Measurements from ENCODE around the gene TWIST2.

The TWIST2 gene

GRCh38 chr2:238847841-238848690 lies at the start of gene TWIST2:
TWIST2 (plus strand) TSS chr2:238848085; CDS start chr2:238848216, 131 bp downstream.
- no peak for DNase-seq (ENCODE audit: low read depth)

- no peak for DNase-seq (ENCODE audit: low read depth)
Observed at GRCh38 chr2:238801791-238802190, 46.1 kb upstream of the TWIST2 start.

GRCh38 chr2:238802957-238803356 lies 44.9 kb upstream of the TWIST2 start:
- DNase-seq (ENCODE audit: low read depth) = no peak

GRCh38 chr2:238803996-238804870 lies 43.7 kb upstream of the TWIST2 start:
- DNase-seq (ENCODE audit: low read depth) = no peak

- no peak for DNase-seq (ENCODE audit: low read depth)
Observed at GRCh38 chr2:238808761-238809160, 39.1 kb upstream of the TWIST2 start.

GRCh38 chr2:238810321-238810720 lies 37.6 kb upstream of the TWIST2 start:
- no peak for DNase-seq (ENCODE audit: low read depth)

- no peak for DNase-seq (ENCODE audit: low read depth)
Observed at GRCh38 chr2:238811293-238811692, 36.6 kb upstream of the TWIST2 start.

- no peak for DNase-seq (ENCODE audit: low read depth)
Observed at GRCh38 chr2:238811759-238812158, 36.1 kb upstream of the TWIST2 start.

- DNase-seq (ENCODE audit: low read depth) = no peak
Observed at GRCh38 chr2:238813109-238813508, 34.8 kb upstream of the TWIST2 start.

- no peak for DNase-seq (ENCODE audit: low read depth)
Observed at GRCh38 chr2:238814815-238815214, 33.1 kb upstream of the TWIST2 start.

- DNase-seq (ENCODE audit: low read depth) = no peak
Observed at GRCh38 chr2:238816291-238816690, 31.6 kb upstream of the TWIST2 start.

GRCh38 chr2:238817382-238817781 lies 30.5 kb upstream of the TWIST2 start:
- no peak for DNase-seq (ENCODE audit: low read depth)

GRCh38 chr2:238817891-238818290 lies 30.0 kb upstream of the TWIST2 start:
- DNase-seq (ENCODE audit: low read depth) = no peak

GRCh38 chr2:238818561-238818960 lies 29.3 kb upstream of the TWIST2 start:
- DNase-seq (ENCODE audit: low read depth) = no peak

GRCh38 chr2:238820197-238820596 lies 27.7 kb upstream of the TWIST2 start:
- no peak for DNase-seq (ENCODE audit: low read depth)

GRCh38 chr2:238820916-238821315 lies 27.0 kb upstream of the TWIST2 start:
- no peak for DNase-seq (ENCODE audit: low read depth)

GRCh38 chr2:238821391-238821790 lies 26.5 kb upstream of the TWIST2 start:
- no peak for DNase-seq (ENCODE audit: low read depth)

- DNase-seq (ENCODE audit: low read depth) = no peak
Observed at GRCh38 chr2:238821944-238822670, 25.8 kb upstream of the TWIST2 start.

- no peak for DNase-seq (ENCODE audit: low read depth)
Observed at GRCh38 chr2:238822955-238823354, 24.9 kb upstream of the TWIST2 start.

- no peak for DNase-seq (ENCODE audit: low read depth)
Observed at GRCh38 chr2:238831177-238831576, 16.7 kb upstream of the TWIST2 start.

GRCh38 chr2:238834982-238835381 lies 12.9 kb upstream of the TWIST2 start:
- no peak for DNase-seq (ENCODE audit: low read depth)

- DNase-seq (ENCODE audit: low read depth) = no peak
Observed at GRCh38 chr2:238835726-238836301, 12.1 kb upstream of the TWIST2 start.

Data from stimulated activated CD8-positive, alpha-beta memory T cell treated with anti-CD3 and anti-CD28 coated beads, Interleukin-12 subunit alpha, Interleukin-12 subunit beta, amount 100 ng/mL, for 1 hour (primary cell).